Skin of body (tissue), 2 donors: Measurements from ENCODE around the gene KRTAP5-7. TPM values are rescaled to one million over a fixed set of nuclear protein-coding genes. Genes with fewer than 3 reads are reported as not detected.

Experiments
- small RNA-seq: library from RNA; depleted of rRNA; stranded (forward); fragments of <200 nt; gene quantifications from one replicate; pipeline ENCODE3, GENCODE V24; 2014; ENCODE audit warnings: low replicate concordance
- total RNA-seq: library from RNA; depleted of rRNA; stranded (reverse); fragments of >200 nt; gene quantifications from one replicate; pipeline ENCODE4 v1.2.3, GENCODE V29; 2014

The KRTAP5-7 gene
- total RNA-seq, 1 donor from 2014 or later: 0.89 TPM

Small RNAs within 50 kb of the gene (small RNA-seq; reads per million reads assigned to genes)
- not detected for gene AP000867.1

Other genes with a start within 250 kb of the KRTAP5-7 start
- 34.5 TPM for gene DHCR7, start 78.9 kb upstream of the KRTAP5-7 start, total RNA-seq
- gene NADSYN1, start 74.1 kb upstream of the KRTAP5-7 start, total RNA-seq: 34.6 TPM
- gene KRTAP5-8, start 10.8 kb downstream of the KRTAP5-7 start, total RNA-seq: 2.5 TPM
- not detected for gene KRTAP5-9, start 21.2 kb downstream of the KRTAP5-7 start, total RNA-seq
- 1.5 TPM for gene KRTAP5-10, start 38.3 kb downstream of the KRTAP5-7 start, total RNA-seq
- gene KRTAP5-11, start 55.6 kb downstream of the KRTAP5-7 start, total RNA-seq: 2.2 TPM